NB4 (cell line): ENCODE results near the gene AUTS2.

Source experiments
- CTCF ChIP-seq: IDR thresholded peaks from one replicate; pipeline ENCODE4 v1.5.1; 2012; ENCODE audit warnings: low read depth, low read length
- POLR2A ChIP-seq: IDR thresholded peaks from 2 replicates; pipeline ENCODE4 v1.6.1; 2011; ENCODE audit warnings: mild to moderate bottlenecking; ENCODE audit not compliant: insufficient read length; ENCODE audit errors: extremely low read depth

GRCh38 chr7:70334295-70334694, 736.0 kb downstream of the AUTS2 start:
- TF ChIP-seq CTCF (no peak), POLR2A (no peak)
